ENCODE measurements around the gene ERF.

Gene ERF

DNA sequence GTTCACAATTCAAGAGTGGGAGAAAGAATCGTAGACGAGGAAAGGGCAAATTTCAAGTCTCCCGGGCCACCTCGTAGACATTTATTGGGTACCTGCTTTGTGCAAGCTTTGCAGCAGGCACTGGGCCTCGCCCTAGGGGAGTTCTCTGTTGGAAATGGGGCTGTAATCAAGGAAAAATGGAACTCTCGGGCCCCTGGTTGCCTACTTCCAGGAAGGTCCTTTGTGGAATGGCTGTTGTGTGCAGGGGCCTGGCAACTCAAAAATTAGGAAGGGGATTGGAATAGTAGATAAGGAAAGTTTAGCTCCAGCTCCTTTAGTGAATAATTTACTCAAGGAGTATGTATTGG, 34.2 kb downstream of the ERF start:
- TF ChIP-seq, protein P1, sequence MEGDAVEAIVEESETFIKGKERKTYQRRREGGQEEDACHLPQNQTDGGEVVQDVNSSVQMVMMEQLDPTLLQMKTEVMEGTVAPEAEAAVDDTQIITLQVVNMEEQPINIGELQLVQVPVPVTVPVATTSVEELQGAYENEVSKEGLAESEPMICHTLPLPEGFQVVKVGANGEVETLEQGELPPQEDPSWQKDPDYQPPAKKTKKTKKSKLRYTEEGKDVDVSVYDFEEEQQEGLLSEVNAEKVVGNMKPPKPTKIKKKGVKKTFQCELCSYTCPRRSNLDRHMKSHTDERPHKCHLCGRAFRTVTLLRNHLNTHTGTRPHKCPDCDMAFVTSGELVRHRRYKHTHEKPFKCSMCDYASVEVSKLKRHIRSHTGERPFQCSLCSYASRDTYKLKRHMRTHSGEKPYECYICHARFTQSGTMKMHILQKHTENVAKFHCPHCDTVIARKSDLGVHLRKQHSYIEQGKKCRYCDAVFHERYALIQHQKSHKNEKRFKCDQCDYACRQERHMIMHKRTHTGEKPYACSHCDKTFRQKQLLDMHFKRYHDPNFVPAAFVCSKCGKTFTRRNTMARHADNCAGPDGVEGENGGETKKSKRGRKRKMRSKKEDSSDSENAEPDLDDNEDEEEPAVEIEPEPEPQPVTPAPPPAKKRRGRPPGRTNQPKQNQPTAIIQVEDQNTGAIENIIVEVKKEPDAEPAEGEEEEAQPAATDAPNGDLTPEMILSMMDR (IDR thresholded peaks at IDR 0.05; ENCODE audit: extremely low read depth, missing control alignments): no peak
- no peak for DNase-seq (ENCODE audit: low spot score)

DNA sequence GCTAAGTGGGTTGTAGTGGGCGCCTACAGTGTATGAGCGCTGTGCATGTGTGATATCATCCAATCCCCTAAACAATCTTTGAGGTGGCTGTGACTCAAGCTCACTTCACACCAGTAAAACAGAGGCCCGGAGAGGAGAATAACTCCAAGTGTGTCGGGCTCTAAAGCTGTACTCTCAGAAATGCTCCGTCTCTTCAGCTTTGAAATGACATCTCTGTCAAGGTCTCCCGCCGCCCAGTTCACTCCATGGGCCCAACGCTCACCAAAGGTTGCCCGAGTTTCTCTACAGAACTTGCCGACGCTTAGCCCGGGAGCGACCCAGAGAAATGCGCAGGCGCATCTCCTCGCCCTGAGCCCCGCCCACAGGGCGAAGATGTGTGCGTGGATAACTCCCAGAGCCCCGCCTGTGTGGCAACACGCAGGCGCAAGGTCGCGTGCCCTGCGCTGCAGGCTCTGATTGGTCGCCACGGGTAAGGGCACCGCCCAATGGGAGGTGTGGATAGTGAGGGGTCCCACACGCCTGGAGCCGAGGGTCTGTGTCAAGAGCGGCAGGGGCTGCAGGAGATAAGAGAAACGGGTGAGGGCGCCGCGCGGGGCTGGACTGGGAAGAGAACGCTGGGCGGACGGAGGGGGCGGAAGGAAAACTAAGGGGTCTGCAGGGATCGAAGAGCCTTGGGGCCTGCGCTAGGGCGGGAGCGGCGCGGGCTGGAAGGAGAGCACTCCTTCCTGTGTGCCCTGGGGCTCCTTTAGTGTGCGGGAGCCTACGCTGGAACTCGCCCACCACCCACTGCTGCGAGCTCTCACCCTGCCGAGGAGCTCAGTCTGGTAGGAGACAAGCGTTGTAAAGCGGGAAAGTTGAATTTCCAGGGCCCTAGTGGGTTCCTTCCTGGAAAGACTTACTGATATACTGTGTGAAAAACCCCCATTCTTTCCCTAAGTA, 34.8 kb downstream of the ERF start, which contains the start of gene ZNF526:
Gene ZNF526, plus strand, starts transcription at position 501 of the 939 bp plus-strand sequence. CDS start 4,092 bp downstream, outside the sequence.
- peak; percentile 99 for DNase-seq (ENCODE audit: low spot score)
- TF ChIP-seq, protein P1 (IDR thresholded peaks at IDR 0.05; ENCODE audit: extremely low read depth, missing control alignments): no peak

DNA sequence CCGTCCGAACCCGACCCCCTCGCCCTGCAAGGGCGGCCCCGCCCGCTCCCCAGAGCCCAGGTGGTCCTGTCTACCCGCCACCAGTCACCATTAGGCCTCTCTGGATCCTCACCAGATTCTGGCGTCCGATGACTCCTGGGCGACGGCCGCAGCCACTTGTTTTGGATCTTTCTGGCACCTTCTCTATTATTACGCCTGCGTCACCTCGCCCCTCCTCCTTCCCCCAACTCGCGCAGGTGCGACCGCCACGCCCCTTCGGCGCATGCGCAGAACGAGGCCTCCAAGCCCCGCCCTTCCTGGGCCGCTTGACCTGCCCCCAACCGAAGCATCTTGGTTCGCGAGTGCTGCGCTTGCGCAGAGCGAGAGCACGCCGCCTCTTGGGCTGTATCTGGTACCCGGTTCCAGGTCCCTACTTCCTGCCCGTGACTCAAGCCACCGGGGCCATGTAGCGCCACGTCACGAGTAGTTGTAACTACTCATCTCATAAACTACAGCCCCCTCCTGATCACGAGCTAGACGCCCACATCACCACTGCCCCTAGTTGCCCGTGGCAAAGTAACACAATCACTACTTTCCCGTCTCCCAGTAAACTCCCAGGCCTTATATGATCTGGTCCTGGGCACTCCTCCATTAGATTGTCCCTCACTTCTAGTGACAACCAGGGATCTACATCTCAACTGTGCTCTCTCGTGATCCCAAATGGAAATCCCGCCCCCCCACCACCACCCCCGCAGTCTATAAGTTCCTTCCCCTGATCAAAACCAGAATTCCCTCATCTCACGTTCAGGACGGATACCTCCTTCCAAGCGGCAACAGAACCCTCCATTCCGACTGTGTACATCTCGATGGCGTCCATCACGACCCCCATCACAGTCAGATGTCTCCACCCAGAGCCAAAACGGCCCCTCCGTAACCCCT, 37.1 kb downstream of the ERF start, which contains the start of gene DEDD2:
Gene DEDD2, minus strand, starts transcription at position 158 of the 918 bp plus-strand sequence. CDS start 670 bp downstream, outside the sequence.
- peak; percentile 98 for DNase-seq (ENCODE audit: low spot score)
- TF ChIP-seq, protein P1 (IDR thresholded peaks at IDR 0.05; ENCODE audit: extremely low read depth, missing control alignments): no peak

DNA sequence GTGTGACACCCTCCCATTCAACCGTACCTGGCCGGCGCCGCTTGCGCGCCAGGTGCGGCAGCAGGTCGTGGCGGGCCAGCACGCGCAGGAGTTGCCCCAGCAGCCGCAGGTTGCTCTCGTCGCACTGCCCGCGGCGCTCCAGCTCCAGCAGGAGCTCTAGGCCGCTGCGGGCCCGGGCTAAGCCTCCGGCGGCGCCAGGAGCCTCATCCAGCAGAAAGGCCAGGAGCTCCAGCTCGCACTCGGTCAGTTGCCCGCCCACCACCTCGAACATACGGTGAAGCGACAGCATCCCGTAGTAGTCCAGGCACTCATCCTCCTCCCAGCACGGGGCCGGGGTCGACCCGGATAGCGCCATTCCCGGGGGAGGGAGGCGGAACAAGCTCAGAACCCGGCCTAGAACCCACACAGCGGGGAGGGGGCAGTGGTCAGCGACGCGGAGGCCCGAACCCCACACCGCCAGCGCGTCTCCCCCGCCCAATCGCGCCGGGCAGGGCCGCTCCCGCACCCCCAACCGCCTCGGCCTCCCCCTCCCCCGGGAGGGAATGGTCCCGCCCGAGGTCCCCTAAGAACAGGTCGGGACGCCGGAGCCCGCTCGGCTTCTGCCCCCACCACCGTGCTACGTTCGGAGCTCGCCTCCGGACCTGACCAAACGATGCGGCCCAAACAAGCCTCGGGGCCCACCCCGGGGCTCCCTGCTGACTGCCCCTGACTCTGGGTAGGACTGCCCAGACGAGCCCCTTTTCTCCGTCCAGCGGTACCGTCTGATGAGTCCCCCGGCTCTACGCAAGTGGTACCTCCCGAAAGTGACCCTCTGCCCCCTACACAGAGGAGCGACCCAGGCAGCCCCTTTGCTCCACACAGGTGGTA, 38.0 kb downstream of the ERF start:
- TF ChIP-seq, protein P1 (IDR thresholded peaks at IDR 0.05; ENCODE audit: extremely low read depth, missing control alignments): no peak
- peak; percentile 63 for DNase-seq (ENCODE audit: low spot score)

DNA sequence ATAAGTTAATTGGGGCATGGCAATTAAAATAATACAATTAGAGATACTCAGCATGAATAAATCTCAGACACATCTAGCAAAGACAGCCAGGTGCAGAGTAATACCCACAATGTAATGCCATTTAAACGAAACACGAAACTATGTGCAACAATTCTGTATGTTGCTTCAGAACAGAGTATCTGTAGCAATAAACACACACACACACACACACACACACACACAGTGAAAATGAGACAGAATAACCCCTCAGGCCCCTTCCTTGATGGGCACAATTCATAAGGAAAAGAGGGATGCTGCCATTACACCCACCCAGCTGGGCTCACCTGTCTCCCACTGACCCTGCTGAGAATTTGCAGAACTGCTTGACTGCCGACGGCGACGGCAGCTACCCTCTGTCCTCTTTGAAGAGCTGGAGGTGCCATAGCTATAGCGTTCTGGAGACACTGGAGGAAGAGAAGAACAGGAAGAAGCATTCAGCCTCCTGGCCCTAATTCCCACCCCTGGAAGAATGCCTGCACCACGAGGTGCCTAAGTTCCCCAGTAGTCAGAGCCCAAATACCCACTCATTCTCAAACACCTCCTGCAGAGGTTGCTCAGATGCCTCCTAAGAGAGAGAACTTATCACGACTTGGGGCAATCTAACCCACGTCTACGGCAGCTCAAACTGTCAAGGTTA, 40.0 kb downstream of the ERF start:
- TF ChIP-seq, protein P1 (IDR thresholded peaks at IDR 0.05; ENCODE audit: extremely low read depth, missing control alignments): no peak
- no peak for DNase-seq (ENCODE audit: low spot score)

DNA sequence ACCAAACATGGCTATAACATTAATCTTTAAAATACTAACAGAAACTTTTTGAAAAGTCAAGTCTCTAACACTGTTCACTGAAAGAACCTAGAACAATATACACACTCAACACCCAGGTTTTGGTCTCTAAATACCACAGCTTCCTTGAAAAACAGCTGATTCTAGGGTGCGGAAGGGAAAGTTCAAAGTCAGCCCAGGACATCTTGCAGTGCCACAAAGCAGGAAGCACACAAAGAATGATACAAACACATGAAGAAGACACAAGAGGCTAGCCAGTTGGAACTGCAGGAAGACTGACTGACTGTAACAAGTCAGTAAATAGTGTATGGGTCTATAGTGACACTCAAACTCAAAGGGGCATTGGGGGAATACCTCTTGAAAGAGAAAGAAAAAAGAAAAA, 42.0 kb downstream of the ERF start:
- TF ChIP-seq, protein P1 (IDR thresholded peaks at IDR 0.05; ENCODE audit: extremely low read depth, missing control alignments): no peak
- no peak for DNase-seq (ENCODE audit: low spot score)

Measured in GM20000 (cell line).